HFFc6 (cell line): ENCODE data around the gene NTM. TPM values are rescaled to one million over a fixed set of nuclear protein-coding genes. Genes with fewer than 3 reads are reported as not detected.

Source experiments
- DNase-seq: peaks from one replicate; pipeline ENCODE4 v3.0.0-alpha.2; 2018
- H3K27ac Mint-ChIP-seq: 2 replicates; pipeline ENCODE4 v1.8.0; 2020; ENCODE audit warnings: mild to moderate bottlenecking, mixed read lengths
- H3K27me3 Mint-ChIP-seq: 2 replicates; pipeline ENCODE4 v1.8.0; 2021; ENCODE audit warnings: mild to moderate bottlenecking, moderate library complexity, mixed read lengths; ENCODE audit not compliant: insufficient read depth
- H3K36me3 Mint-ChIP-seq: 2 replicates; pipeline ENCODE4 v1.8.0; 2021; ENCODE audit warnings: low read depth, mixed read lengths
- H3K4me1 Mint-ChIP-seq: 2 replicates; pipeline ENCODE4 v1.8.0; 2020; ENCODE audit warnings: low read depth, mixed read lengths
- H3K4me3 Mint-ChIP-seq: 2 replicates; pipeline ENCODE4 v1.8.0; 2020; ENCODE audit warnings: mild to moderate bottlenecking, moderate library complexity, mixed read lengths
- H3K9me3 Mint-ChIP-seq: 2 replicates; pipeline ENCODE4 v1.8.0; 2020; ENCODE audit warnings: mild to moderate bottlenecking, mixed read lengths
- CTCF ChIP-seq: fragments of 200-600 bp; sonication (generic); IDR thresholded peaks from 2 replicates; pipeline ENCODE4 v1.5.0; 2021; ENCODE audit warnings: antibody characterized with exemption, mild to moderate bottlenecking
- total RNA-seq, 6 experiments: library from RNA; stranded (reverse); fragmentation: NEBNext Ultra II Directional; extraction: Animal tissue kit (Norgen Biotek cat#: 25700); gene quantifications; 2 replicates in 1 of 6; 3 replicates in 5 of 6; pipeline ENCODE4 v1.2.3, GENCODE V29; 2021

NTM gene
- total RNA-seq, 6 experiments from 2014 or later, result 18.3 to 23.6 (median 21.7) TPM

DNA sequence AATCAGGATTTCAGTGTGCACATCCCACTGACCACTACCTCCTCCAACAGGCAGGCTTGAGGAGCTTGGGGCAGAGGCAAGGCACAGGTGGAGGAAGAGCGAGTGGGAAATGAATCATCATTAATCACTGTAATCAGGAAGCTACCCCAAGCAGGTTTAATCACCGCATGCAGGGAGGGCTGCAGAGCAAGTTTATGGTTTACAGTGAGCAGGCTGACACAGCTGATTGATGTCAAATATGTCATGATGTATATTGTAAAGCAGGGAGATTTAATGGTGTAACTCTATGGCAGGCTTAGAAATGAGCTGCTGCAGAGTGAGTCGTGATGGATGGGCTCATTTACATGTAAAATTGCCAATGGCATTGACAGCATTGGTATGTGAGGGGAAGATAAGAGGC, 441.0 kb downstream of the NTM start:
- Mint-ChIP-seq H3K27ac (no peak overlapping the region), H3K4me3 (no peak overlapping the region), H3K9me3 (no peaks in the 10 kb centered on the region)

DNA sequence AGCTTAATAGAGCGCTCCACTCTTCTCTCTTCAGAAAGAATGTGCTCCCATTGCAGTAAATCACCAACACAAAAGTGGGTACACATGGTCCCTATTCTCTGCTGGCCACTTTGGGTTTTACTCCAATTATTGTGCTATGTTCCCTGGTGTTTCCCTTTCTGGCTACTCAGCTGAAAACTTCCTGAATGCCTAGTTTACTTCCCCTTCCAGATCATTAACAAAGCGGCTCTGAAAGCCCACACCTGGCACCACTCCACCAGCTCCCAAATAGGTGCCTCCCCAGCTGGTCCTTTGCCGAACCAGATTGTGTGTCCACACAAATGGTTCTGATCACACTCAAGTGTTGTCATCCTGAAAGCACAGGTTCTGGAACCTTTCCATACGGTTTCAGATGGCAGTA, 443.7 kb downstream of the NTM start:
- H3K27ac Mint-ChIP-seq, result no peak overlapping the region
- H3K4me1 Mint-ChIP-seq, result no peaks in the 10 kb centered on the region
- H3K9me3 Mint-ChIP-seq, result no peaks in the 10 kb centered on the region
- peaks cover 16% of the 10 kb centered on the region for H3K27me3 Mint-ChIP-seq
- no peak overlapping the region for H3K4me3 Mint-ChIP-seq
- H3K36me3 Mint-ChIP-seq, result no peaks in the 10 kb centered on the region
- TF ChIP-seq CTCF, result no peak
- DNase-seq, result no peak

More for the DNA sequence above, 441.0 kb downstream of the NTM start:
- no peak for TF ChIP-seq CTCF
- H3K4me1 Mint-ChIP-seq, result no peaks in the 10 kb centered on the region
- no peak for DNase-seq
- no peaks in the 10 kb centered on the region for H3K36me3 Mint-ChIP-seq
- H3K27me3 Mint-ChIP-seq, result peaks cover 14% of the 10 kb centered on the region

GRCh38 chr11:131815590-131815989, 445.2 kb downstream of the NTM start:
- Mint-ChIP-seq H3K36me3 (no peaks in the 10 kb centered on the region), H3K27ac (no peak overlapping the region), H3K4me1 (no peaks in the 10 kb centered on the region), H3K9me3 (no peaks in the 10 kb centered on the region), H3K4me3 (no peak overlapping the region), H3K27me3 (peaks cover 18% of the 10 kb centered on the region)
- DNase-seq, result no peak
- no peak for TF ChIP-seq CTCF

DNA sequence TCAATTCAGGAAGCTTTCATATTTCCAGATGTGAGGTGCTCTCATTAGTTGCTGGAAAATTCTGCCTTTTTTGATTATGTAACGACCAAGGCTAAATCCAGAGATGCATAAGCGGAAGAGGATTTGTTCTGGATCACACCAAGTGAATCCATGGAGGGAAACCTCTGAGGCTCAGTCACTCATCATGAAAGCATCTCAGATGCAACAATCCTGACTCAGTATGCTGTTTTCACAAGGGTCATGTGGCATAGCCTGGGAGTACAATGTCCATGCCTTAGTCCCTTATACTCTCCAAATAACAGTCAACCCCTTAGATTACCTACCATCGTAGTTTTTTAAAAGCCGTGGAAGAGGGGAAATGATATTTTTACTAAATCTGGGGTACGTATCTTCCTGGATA, 445.6 kb downstream of the NTM start:
- no peak for DNase-seq
- Mint-ChIP-seq H3K9me3 (no peaks in the 10 kb centered on the region), H3K36me3 (no peaks in the 10 kb centered on the region), H3K4me1 (no peaks in the 10 kb centered on the region), H3K27me3 (peaks cover 18% of the 10 kb centered on the region), H3K4me3 (no peak overlapping the region), H3K27ac (no peak overlapping the region)
- TF ChIP-seq CTCF, result no peak

DNA sequence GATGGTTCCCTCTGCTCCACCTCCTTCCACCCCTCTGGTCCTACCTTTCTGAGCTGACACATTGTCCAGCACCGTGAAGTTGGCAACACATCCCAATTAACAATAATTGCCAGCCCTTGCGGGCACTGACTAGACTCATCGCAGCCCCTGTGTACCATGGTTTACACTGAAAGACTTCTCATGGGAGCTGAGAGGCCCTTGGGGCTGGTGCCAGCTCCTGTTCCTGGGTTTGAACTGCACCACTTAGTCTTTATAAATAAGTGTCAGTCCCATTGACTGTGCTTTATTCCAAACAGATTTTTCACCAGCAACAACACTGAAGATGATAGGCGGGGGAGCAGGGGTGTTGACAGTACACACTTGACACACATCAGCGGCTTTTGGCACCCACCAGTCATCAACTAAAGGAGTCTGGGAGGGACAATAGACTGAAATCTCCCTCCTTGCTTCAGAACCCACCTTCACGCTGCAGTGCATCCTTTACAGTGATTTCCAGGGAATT, 447.3 kb downstream of the NTM start:
- no peak for TF ChIP-seq CTCF
- H3K36me3 Mint-ChIP-seq, result no peaks in the 10 kb centered on the region
- H3K27me3 Mint-ChIP-seq, result peaks cover 26% of the 10 kb centered on the region
- no peaks in the 10 kb centered on the region for H3K4me1 Mint-ChIP-seq
- no peak overlapping the region for H3K4me3 Mint-ChIP-seq
- no peak overlapping the region for H3K27ac Mint-ChIP-seq
- H3K9me3 Mint-ChIP-seq, result no peaks in the 10 kb centered on the region
- DNase-seq, result no peak

- no peak for DNase-seq
- H3K4me1 Mint-ChIP-seq, result no peaks in the 10 kb centered on the region
- peaks cover 30% of the 10 kb centered on the region for H3K27me3 Mint-ChIP-seq
- no peaks in the 10 kb centered on the region for H3K9me3 Mint-ChIP-seq
- H3K4me3 Mint-ChIP-seq, result no peak overlapping the region
- no peak for TF ChIP-seq CTCF
- no peak overlapping the region for H3K27ac Mint-ChIP-seq
- H3K36me3 Mint-ChIP-seq, result no peaks in the 10 kb centered on the region
Measured at GRCh38 chr11:131819865-131820264, 449.4 kb downstream of the NTM start.
